Panc1 (cell line): Measurements from ENCODE around the gene DUOX1. TPM values are rescaled to one million over a fixed set of nuclear protein-coding genes. Genes with fewer than 3 reads are reported as not detected.

Experiments
- ATAC-seq: fragments of 200-7000 bp; cut with Tn5 transposase; 2 replicates; pipeline ENCODE4 v1.9.1; 2020; ENCODE audit warnings: mild to moderate bottlenecking, moderate library complexity
- BruUV-seq: library from RNA; stranded (reverse); fragments of 400-500 nt; replicated peaks from 2 replicates; lab custom pipeline; 2021; lab: Mats Ljungman, UMichigan
- CTCF ChIA-PET: fragments of 300-600 bp; sonication (Branson Sonifier 250); formaldehyde crosslinking; loops from one replicate; lab custom pipeline; 2022; ENCODE audit warnings: antibody characterized with exemption; lab: Charles Lee
- POLR2A ChIA-PET: fragments of 300-600 bp; sonication (Branson Sonifier 250); formaldehyde crosslinking; loops from one replicate; lab custom pipeline; 2022; ENCODE audit warnings: antibody characterized with exemption; lab: Charles Lee
- DNase-seq: peaks from one replicate; pipeline ENCODE4 v3.0.0-alpha.2; 2010; ENCODE audit warnings: low read depth, low spot score
- H3K27ac ChIP-seq: 2 replicates; pipeline ENCODE4 v1.5.1; 2011; ENCODE audit warnings: mild to moderate bottlenecking, low read length, inconsistent platforms
- H3K27me3 ChIP-seq: fragments of 200-500 bp; sonication (Bioruptor generic); 2 replicates; pipeline ENCODE4 v1.6.0; 2014; ENCODE audit warnings: low read length, inconsistent platforms; ENCODE audit not compliant: control insufficient read depth, insufficient read depth
- H3K36me3 ChIP-seq: fragments of 200-500 bp; sonication (Bioruptor generic); 2 replicates; pipeline ENCODE4 v1.5.1; 2014; ENCODE audit warnings: inconsistent platforms, mild to moderate bottlenecking, low read length, moderate library complexity; ENCODE audit not compliant: control insufficient read depth, insufficient read depth
- H3K4me1 ChIP-seq: 2 replicates; pipeline ENCODE4 v1.5.1; 2011; ENCODE audit warnings: inconsistent platforms, mild to moderate bottlenecking, low read length, moderate library complexity; ENCODE audit not compliant: control insufficient read depth, insufficient read depth
- H3K4me3 ChIP-seq, 2 experiments: 2 replicates each; pipeline ENCODE4 v1.5.1; 2011 to 2012; ENCODE audit warnings: low read depth in 2 of 2, low read length in 2 of 2, mild to moderate bottlenecking in 2 of 2, inconsistent platforms in 1 of 2, moderate library complexity in 1 of 2
- H3K9me3 ChIP-seq: fragments of 200-500 bp; sonication (Bioruptor generic); 2 replicates; pipeline ENCODE4 v1.5.1; 2014; ENCODE audit warnings: low read depth, mild to moderate bottlenecking, inconsistent platforms, low read length, moderate library complexity; ENCODE audit not compliant: control insufficient read depth, insufficient read depth
- POLR2AphosphoS5 ChIP-seq: IDR thresholded peaks from 2 replicates; pipeline ENCODE4 v1.6.1; 2012; ENCODE audit warnings: mild to moderate bottlenecking, low read depth, low read length, moderate library complexity
- SIN3A ChIP-seq: IDR thresholded peaks from 2 replicates; pipeline ENCODE4 v1.6.1; 2012; ENCODE audit warnings: low read depth, mild to moderate bottlenecking, low read length, moderate library complexity, borderline replicate concordance; ENCODE audit not compliant: insufficient read depth
- TCF7L2 ChIP-seq: IDR thresholded peaks from 2 replicates; pipeline ENCODE4 v1.6.1; 2011; ENCODE audit warnings: mild to moderate bottlenecking, low read depth, low read length, inconsistent platforms
- in situ Hi-C: cut with HindIII; loops from 2 replicates; pipeline ENCODE4 v1.10.0; 2016; ENCODE audit warnings: low sequenced_read_pairs, low pct_unique_long_range_greater_than_20kb
- intact Hi-C: fragments of 100-400 bp; cut with micrococcal nuclease; formaldehyde crosslinking; loops from one replicate; pipeline ENCODE4 v1.10.0; 2022; ENCODE audit not compliant: unreplicated experiment
- total RNA-seq: library from RNA; stranded (reverse); gene quantifications from one replicate; pipeline ENCODE4 v1.2.1, GENCODE V29; 2021; ENCODE audit not compliant: unreplicated experiment
- TF ChIP-seq, protein P1 (sequence below): fragments of 450-650 bp; IDR thresholded peaks from 2 replicates; pipeline ENCODE4 v1.5.1; 2017; ENCODE audit warnings: mild to moderate bottlenecking
- TF ChIP-seq, protein P2 (sequence below), 2 experiments: IDR thresholded peaks; 2 replicates each; pipeline ENCODE4 v1.6.1; 2011 to 2012; ENCODE audit warnings: low read depth in 2 of 2, control low read depth in 1 of 2, low read length in 1 of 2, mild to moderate bottlenecking in 1 of 2, moderate library complexity in 1 of 2; ENCODE audit not compliant: insufficient read depth in 1 of 2

DUOX1 gene
- total RNA-seq, 1 experiment from 2014 or later, result 0.31 TPM

DNA sequence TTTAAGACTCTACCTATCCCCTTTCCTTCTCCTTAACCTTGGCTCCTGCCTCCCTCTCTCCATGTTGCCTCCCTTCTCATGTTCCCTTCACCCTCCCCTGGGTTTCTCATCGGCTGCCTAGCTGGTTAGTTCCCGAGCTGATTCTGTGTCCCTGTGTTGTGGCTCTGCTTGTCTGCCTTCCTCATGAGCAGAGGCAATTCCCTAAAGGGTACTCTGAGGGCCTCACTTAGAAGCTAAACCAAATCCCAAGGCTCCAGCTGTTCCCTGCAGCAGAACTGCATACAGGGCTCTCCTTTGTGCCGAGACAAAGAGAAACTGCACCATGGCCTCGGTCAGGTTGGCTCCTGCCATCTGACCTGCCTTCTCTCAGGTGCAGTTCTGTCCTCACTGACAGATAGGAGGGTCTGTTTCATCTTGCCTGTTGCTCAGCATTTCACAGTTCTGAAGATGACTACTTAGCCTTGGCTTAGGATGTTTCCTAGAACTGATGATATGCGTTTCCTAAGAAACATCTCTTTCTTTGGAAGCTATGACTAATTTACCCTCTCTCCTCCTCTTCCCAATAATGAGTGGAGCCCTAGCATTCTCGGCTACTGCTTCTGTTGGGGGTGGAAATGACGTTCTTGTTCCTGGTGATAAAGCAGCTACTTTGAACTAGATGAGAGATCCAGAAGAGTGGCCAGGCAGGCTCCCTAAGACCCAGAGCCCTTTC lies 27.1 kb downstream of the DUOX1 start:
- Histone ChIP-seq H3K4me3 (no peak overlapping the region), H3K9me3 (no peaks in the 10 kb centered on the region), H3K4me1 (no peaks in the 10 kb centered on the region), H3K36me3 (no peaks in the 10 kb centered on the region), H3K27ac (no peak overlapping the region), H3K27me3 (no peaks in the 10 kb centered on the region)
- BruUV-seq, result no TSS peak
- no peak for ATAC-seq
- TF ChIP-seq, protein P1, sequence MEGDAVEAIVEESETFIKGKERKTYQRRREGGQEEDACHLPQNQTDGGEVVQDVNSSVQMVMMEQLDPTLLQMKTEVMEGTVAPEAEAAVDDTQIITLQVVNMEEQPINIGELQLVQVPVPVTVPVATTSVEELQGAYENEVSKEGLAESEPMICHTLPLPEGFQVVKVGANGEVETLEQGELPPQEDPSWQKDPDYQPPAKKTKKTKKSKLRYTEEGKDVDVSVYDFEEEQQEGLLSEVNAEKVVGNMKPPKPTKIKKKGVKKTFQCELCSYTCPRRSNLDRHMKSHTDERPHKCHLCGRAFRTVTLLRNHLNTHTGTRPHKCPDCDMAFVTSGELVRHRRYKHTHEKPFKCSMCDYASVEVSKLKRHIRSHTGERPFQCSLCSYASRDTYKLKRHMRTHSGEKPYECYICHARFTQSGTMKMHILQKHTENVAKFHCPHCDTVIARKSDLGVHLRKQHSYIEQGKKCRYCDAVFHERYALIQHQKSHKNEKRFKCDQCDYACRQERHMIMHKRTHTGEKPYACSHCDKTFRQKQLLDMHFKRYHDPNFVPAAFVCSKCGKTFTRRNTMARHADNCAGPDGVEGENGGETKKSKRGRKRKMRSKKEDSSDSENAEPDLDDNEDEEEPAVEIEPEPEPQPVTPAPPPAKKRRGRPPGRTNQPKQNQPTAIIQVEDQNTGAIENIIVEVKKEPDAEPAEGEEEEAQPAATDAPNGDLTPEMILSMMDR, result no peak
- TF ChIP-seq SIN3A, result no peak
- TF ChIP-seq POLR2AphosphoS5, result no peak
- no peak for TF ChIP-seq TCF7L2
- TF ChIP-seq, protein P2, sequence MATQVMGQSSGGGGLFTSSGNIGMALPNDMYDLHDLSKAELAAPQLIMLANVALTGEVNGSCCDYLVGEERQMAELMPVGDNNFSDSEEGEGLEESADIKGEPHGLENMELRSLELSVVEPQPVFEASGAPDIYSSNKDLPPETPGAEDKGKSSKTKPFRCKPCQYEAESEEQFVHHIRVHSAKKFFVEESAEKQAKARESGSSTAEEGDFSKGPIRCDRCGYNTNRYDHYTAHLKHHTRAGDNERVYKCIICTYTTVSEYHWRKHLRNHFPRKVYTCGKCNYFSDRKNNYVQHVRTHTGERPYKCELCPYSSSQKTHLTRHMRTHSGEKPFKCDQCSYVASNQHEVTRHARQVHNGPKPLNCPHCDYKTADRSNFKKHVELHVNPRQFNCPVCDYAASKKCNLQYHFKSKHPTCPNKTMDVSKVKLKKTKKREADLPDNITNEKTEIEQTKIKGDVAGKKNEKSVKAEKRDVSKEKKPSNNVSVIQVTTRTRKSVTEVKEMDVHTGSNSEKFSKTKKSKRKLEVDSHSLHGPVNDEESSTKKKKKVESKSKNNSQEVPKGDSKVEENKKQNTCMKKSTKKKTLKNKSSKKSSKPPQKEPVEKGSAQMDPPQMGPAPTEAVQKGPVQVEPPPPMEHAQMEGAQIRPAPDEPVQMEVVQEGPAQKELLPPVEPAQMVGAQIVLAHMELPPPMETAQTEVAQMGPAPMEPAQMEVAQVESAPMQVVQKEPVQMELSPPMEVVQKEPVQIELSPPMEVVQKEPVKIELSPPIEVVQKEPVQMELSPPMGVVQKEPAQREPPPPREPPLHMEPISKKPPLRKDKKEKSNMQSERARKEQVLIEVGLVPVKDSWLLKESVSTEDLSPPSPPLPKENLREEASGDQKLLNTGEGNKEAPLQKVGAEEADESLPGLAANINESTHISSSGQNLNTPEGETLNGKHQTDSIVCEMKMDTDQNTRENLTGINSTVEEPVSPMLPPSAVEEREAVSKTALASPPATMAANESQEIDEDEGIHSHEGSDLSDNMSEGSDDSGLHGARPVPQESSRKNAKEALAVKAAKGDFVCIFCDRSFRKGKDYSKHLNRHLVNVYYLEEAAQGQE (IDR thresholded peaks at IDR 0.05; ENCODE audit: insufficient read depth in 1 of 2, low read depth in 2 of 2, low read length in 1 of 2), result no peak
- in situ Hi-C loops (no loop called here), intact Hi-C loops (no loop called here)
- ChIA-PET POLR2A (no interaction called here), CTCF (no interaction called here)
- DNase-seq, result no peak

DNA sequence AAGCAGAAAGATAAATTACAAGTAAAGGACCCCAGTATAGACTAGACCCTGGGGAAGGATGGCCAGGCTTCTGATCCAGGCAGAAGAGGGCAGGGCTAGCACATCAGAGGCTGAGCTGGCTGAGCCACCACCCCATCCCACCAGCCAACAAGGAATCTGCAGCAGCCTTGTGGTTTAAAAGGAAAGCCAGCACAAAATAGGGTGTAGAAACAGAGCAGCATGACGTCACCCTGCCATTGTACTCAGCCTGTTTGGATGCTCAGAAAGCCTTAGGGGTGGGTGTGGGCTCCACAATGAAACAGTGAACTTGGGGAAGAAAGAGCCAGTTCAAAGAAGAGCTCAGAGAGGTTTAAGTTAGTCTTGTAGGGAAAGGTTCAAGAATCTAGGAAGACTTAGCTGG lies 28.2 kb downstream of the DUOX1 start:
- Histone ChIP-seq H3K27me3 (no peaks in the 10 kb centered on the region), H3K4me1 (peaks cover 4% of the 10 kb centered on the region), H3K9me3 (no peaks in the 10 kb centered on the region), H3K4me3 (no peak overlapping the region), H3K27ac (no peak overlapping the region), H3K36me3 (no peaks in the 10 kb centered on the region)
- TF ChIP-seq SIN3A, result no peak
- TF ChIP-seq TCF7L2, result no peak
- TF ChIP-seq, protein P1, result no peak
- TF ChIP-seq, protein P2 (IDR thresholded peaks at IDR 0.05; ENCODE audit: insufficient read depth in 1 of 2, low read depth in 2 of 2, low read length in 1 of 2), result no peak
- no peak for TF ChIP-seq POLR2AphosphoS5
- CTCF ChIA-PET, result interaction anchor here (0.5 to 0.7 kb wide), 4 partner anchors 42 to 589 kb away, joined by 3 to 10 read pairs (median 6); no protein-coding TSS in a partner anchor
- POLR2A ChIA-PET, result interaction anchor here (0.6 kb wide), 1 partner anchor 271 kb away, joined by 3 read pairs; no protein-coding TSS in a partner anchor
- in situ Hi-C loops (no loop called here), intact Hi-C loops (no loop called here)
- ATAC-seq (no peak), DNase-seq (no peak)
- BruUV-seq, result no TSS peak
